GM13977 (cell line): ENCODE measurements around the gene ODR4.
"Not testable (repeated sequence)": the region's sequence is repeated elsewhere in the genome, so short reads cannot be mapped to it uniquely, and the experiment has no call there.

Experiments
- DNase-seq: peaks from one replicate; pipeline ENCODE4 v3.0.0; 2012; ENCODE audit warnings: low spot score
- in situ Hi-C: fragments of 300-500 bp; cut with MboI; formaldehyde crosslinking; loops from one replicate; pipeline ENCODE4 v1.12.0; 2022; ENCODE audit warnings: low sequenced_read_pairs, low pct_unique_long_range_greater_than_20kb, mixed read lengths, inconsistent platforms; ENCODE audit not compliant: unreplicated experiment
- TF ChIP-seq, protein P1 (sequence below): IDR thresholded peaks from 2 replicates; pipeline ENCODE4 v1.5.1; 2012; ENCODE audit warnings: mild to moderate bottlenecking, control low read depth; ENCODE audit not compliant: insufficient read depth; ENCODE audit errors: extremely low read depth, missing control alignments

The ODR4 gene

DNA sequence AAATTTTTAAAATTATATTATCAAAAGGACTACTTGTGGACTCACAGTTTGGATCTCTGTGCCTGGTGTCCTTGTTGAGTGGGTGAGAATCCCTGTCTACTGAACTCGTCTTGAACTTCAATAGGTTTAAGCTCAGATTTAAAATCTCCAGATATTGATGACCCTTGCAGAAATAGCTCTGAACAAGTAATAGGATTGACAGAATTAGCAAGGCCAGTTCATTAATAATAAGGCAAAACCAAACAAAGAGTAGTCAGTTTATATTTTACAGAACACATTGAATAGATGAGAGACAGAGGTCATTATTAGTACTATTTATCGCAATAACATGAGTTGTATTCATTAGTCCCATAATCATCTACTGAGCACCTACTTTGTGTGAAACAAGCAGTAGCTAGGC is 85.4 kb downstream of the ODR4 start, which contains the start of gene PDC:
Gene PDC (minus strand): TSS at position 101 of the 400 bp plus-strand sequence. CDS start 11,655 bp downstream, outside the sequence.
- TF ChIP-seq, protein P1, sequence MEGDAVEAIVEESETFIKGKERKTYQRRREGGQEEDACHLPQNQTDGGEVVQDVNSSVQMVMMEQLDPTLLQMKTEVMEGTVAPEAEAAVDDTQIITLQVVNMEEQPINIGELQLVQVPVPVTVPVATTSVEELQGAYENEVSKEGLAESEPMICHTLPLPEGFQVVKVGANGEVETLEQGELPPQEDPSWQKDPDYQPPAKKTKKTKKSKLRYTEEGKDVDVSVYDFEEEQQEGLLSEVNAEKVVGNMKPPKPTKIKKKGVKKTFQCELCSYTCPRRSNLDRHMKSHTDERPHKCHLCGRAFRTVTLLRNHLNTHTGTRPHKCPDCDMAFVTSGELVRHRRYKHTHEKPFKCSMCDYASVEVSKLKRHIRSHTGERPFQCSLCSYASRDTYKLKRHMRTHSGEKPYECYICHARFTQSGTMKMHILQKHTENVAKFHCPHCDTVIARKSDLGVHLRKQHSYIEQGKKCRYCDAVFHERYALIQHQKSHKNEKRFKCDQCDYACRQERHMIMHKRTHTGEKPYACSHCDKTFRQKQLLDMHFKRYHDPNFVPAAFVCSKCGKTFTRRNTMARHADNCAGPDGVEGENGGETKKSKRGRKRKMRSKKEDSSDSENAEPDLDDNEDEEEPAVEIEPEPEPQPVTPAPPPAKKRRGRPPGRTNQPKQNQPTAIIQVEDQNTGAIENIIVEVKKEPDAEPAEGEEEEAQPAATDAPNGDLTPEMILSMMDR = no peak
- in situ Hi-C loops = no loop called here
- DNase-seq = no peak

DNA sequence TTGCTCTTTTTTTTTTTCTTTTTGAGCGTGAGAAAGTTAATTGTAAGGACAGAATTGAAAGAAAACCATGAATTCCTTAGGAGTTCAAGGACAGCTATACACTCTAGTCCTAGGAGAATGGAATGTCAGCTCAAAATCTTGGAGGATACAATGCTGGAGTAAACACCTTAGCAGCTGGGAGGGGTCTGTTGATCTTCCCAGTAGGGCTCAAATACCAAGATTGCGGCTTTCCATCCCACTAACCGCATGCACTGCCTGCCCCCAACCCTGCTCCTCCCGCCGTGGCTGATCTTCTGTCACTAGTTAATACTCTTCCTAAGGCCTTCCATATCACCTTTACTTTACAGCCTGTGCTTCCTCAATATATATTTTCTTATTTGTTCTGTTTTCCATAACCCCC is 87.9 kb downstream of the ODR4 start:
- TF ChIP-seq, protein P1 = no peak
- DNase-seq = no peak
- in situ Hi-C loops = no loop called here

DNA sequence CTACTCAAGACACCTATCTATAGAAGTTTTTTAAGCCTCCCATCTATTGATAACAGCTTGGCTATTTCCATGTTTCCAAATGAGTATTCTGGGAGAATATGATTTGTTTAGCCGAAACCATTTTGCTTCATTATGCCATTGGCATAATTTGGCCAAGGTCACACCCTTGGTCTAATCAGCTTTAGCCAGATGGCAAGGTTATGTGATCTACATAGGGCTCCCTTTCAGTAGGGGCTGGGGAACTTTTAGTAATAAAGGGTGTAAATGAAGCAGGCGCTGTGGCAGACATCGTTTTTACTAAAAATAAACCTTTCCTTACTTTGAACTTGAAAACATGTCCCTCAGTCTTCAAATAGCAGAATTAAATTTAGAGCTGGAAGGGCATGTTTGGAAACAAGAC is 88.3 kb downstream of the ODR4 start:
- in situ Hi-C loops = no loop called here
- TF ChIP-seq, protein P1 = no peak

DNA sequence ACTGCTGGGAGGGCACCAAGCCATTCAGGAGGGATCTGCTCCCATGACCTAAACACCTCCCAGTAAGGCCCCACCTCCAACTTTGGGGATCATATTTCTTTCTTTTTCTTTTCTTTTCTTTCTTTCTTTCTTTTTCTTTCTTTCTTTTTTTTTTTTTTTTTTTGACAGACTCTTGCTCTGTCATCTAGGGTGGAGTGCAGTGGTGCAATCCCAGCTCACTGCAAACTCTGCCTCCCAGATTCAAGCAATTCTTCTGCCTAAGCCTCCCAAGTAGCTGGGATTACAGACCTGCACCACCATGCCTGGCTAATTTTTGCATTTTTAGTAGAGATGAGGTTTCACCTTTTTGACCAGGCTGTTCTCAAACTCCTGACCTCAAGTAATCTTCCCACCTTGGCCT is 89.9 kb downstream of the ODR4 start:
- in situ Hi-C loops, DNase-seq: not testable (repeated sequence)

More for the DNA sequence above, 88.3 kb downstream of the ODR4 start:
- DNase-seq = no peak

DNA sequence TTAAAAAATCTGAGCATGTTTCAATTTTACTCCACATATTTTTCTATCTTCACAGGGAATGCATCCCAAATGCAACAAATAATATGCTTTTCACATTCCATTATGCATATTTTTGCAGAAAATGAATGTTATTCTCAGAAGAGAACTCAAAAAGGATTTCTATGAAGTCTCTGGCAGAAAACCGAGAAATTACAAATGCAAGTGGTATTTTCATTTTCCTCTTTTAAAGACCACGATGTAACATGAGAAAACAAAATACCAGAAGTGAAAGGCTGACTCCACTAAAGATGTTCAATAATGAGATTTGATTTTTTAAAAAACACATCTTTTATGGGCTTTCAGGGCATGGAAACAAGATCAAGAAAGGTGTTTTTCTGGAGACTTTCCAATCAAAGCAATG is 90.3 kb downstream of the ODR4 start:
- TF ChIP-seq, protein P1 = no peak
- no peak for DNase-seq
- in situ Hi-C loops = no loop called here
